CD14-positive monocyte (primary cell): Measurements from ENCODE around the gene MRPS2. TPM values are rescaled to one million over a fixed set of nuclear protein-coding genes. Genes with fewer than 3 reads are reported as not detected.
"Not testable (repeated sequence)": the region's sequence is repeated elsewhere in the genome, so short reads cannot be mapped to it uniquely, and the experiment has no call there.

ENCODE experiments used
- DNase-seq, 3 donors: peaks; one replicate each; pipeline ENCODE4 v3.0.0-alpha.2; 2011 to 2022
- H2AFZ ChIP-seq: 2 replicates; pipeline ENCODE4 v1.6.0; 2012; ENCODE audit warnings: mild to moderate bottlenecking, low read depth, low read length, inconsistent platforms; ENCODE audit not compliant: insufficient read depth, poor library complexity, severe bottlenecking
- H3K27ac ChIP-seq, 2 donors: 1 replicate in 1 of 2; 2 replicates in 1 of 2; pipeline ENCODE4 v1.5.1; 2012 to 2013; ENCODE audit warnings: low read length in 2 of 2, control low read depth in 1 of 2, inconsistent platforms in 1 of 2, low read depth in 1 of 2, mild to moderate bottlenecking in 1 of 2
- H3K27me3 ChIP-seq, 2 donors: one replicate each; pipeline versions ENCODE4 v1.6.0 to v1.6.1; 2011 to 2013; ENCODE audit warnings: low read length in 2 of 2; ENCODE audit not compliant: control insufficient read depth in 2 of 2, insufficient read depth in 2 of 2
- H3K36me3 ChIP-seq, 2 donors: replicated peaks in 1 of 2; 1 replicate in 1 of 2; 2 replicates in 1 of 2; pipeline versions ENCODE4 v1.5.1 to v1.6.1; 2012 to 2013; ENCODE audit warnings: low read length in 2 of 2, control low read depth in 1 of 2, inconsistent platforms in 1 of 2, mild to moderate bottlenecking in 1 of 2; ENCODE audit not compliant: insufficient read depth in 2 of 2, control insufficient read depth in 1 of 2
- H3K4me1 ChIP-seq, 2 donors: 1 replicate in 1 of 2; 2 replicates in 1 of 2; pipeline versions ENCODE4 v1.5.1 to v1.6.1; 2012 to 2013; ENCODE audit warnings: low read length in 2 of 2, control low read depth in 1 of 2, inconsistent platforms in 1 of 2, mild to moderate bottlenecking in 1 of 2, moderate library complexity in 1 of 2; ENCODE audit not compliant: insufficient read depth in 2 of 2, control insufficient read depth in 1 of 2
- H3K4me2 ChIP-seq: replicated peaks from 2 replicates; pipeline ENCODE3; 2012; ENCODE audit warnings: low read length, moderate library complexity, mild to moderate bottlenecking; ENCODE audit not compliant: poor library complexity, severe bottlenecking; ENCODE audit errors: extremely low read depth
- H3K4me3 ChIP-seq, 3 experiments: fragments of 200-600 bp in 1 of 3; sonication (generic) in 1 of 3; replicated peaks in 1 of 3; 1 replicate in 2 of 3; 2 replicates in 1 of 3; pipeline ENCODE4 v1.5.1; 2011 to 2013; ENCODE audit warnings: low read length in 3 of 3, mild to moderate bottlenecking in 3 of 3, control low read depth in 2 of 3, low read depth in 2 of 3, inconsistent platforms in 1 of 3, moderate library complexity in 1 of 3
- H3K79me2 ChIP-seq: 2 replicates; pipeline ENCODE4 v1.6.0; 2012; ENCODE audit warnings: mild to moderate bottlenecking, control low read depth, inconsistent platforms, low read length, moderate library complexity; ENCODE audit not compliant: insufficient read depth
- H3K9ac ChIP-seq: 2 replicates; pipeline ENCODE4 v1.6.0; 2017; ENCODE audit warnings: low read length, mild to moderate bottlenecking; ENCODE audit not compliant: insufficient read depth, poor library complexity, severe bottlenecking
- H3K9me3 ChIP-seq, 2 donors: replicated peaks in 1 of 2; 1 replicate in 1 of 2; 2 replicates in 1 of 2; pipeline versions ENCODE4 v1.5.1 to v1.6.1; 2012 to 2013; ENCODE audit warnings: low read length in 2 of 2, control low read depth in 1 of 2; ENCODE audit not compliant: control insufficient read depth in 1 of 2, insufficient read depth in 1 of 2
- H4K20me1 ChIP-seq: 2 replicates; pipeline ENCODE4 v1.6.0; 2012; ENCODE audit warnings: mild to moderate bottlenecking, low read length, control low read depth, moderate library complexity; ENCODE audit not compliant: insufficient read depth
- H3K27ac Mint-ChIP-seq, 7 donors: one replicate each; pipeline ENCODE4 v1.8.0; 2020; ENCODE audit warnings: mild to moderate bottlenecking in 7 of 7, mixed read lengths in 7 of 7, moderate library complexity in 6 of 7, inconsistent platforms in 2 of 7
- H3K27me3 Mint-ChIP-seq, 3 donors: one replicate each; pipeline ENCODE4 v1.8.0; 2021 to 2022; ENCODE audit warnings: low read depth in 3 of 3, mild to moderate bottlenecking in 3 of 3, mixed read lengths in 3 of 3, moderate library complexity in 3 of 3, inconsistent platforms in 1 of 3
- H3K36me3 Mint-ChIP-seq, 2 donors: one replicate each; pipeline ENCODE4 v1.8.0; 2020; ENCODE audit warnings: mixed read lengths in 2 of 2, inconsistent platforms in 1 of 2, mild to moderate bottlenecking in 1 of 2
- H3K4me1 Mint-ChIP-seq: one replicate; pipeline ENCODE4 v1.8.0; 2020; ENCODE audit warnings: mild to moderate bottlenecking, mixed read lengths
- H3K4me3 Mint-ChIP-seq, 2 donors: one replicate each; pipeline ENCODE4 v1.8.0; 2020; ENCODE audit warnings: mild to moderate bottlenecking in 2 of 2, mixed read lengths in 2 of 2, moderate library complexity in 1 of 2
- H3K9me3 Mint-ChIP-seq, 7 donors: one replicate each; pipeline ENCODE4 v1.8.0; 2020 to 2022; ENCODE audit warnings: mixed read lengths in 7 of 7, mild to moderate bottlenecking in 6 of 7, moderate library complexity in 6 of 7, inconsistent platforms in 2 of 7
- CTCF ChIP-seq: fragments of 200-600 bp; IDR thresholded peaks from one replicate; pipeline ENCODE4 v1.8.0; 2022; ENCODE audit warnings: antibody characterized with exemption, mild to moderate bottlenecking
- WGBS: methylation state at CpG from one replicate; pipeline ENCODE4 v1.1.5; 2013; ENCODE audit warnings: missing lambda C conversion rate; ENCODE audit not compliant: insufficient coverage; 5-methylcytosine and 5-hydroxymethylcytosine counted together
- intact Hi-C, 2 donors: fragments of 100-400 bp; cut with micrococcal nuclease; formaldehyde crosslinking; loops; one replicate each; pipeline versions ENCODE4 v1.15.0 to v1.15.1; 2023
- polyA plus RNA-seq, 3 donors: library from polyadenylated mRNA; depleted of rRNA in 1 of 3; unstranded in 2 of 3; stranded (reverse) in 1 of 3; fragments of 300-500 nt in 2 of 3; fragments of >200 nt in 1 of 3; fragmentation: Illumina TruSeq in 2 of 3; gene quantifications; 1 replicate in 2 of 3; 2 replicates in 1 of 3; pipeline ENCODE4 v1.2.3, GENCODE V29; 2012 to 2021

MRPS2 gene
- polyA plus RNA-seq, 3 donors = 27.9 to 54.4 (median 30.2) TPM

DNA sequence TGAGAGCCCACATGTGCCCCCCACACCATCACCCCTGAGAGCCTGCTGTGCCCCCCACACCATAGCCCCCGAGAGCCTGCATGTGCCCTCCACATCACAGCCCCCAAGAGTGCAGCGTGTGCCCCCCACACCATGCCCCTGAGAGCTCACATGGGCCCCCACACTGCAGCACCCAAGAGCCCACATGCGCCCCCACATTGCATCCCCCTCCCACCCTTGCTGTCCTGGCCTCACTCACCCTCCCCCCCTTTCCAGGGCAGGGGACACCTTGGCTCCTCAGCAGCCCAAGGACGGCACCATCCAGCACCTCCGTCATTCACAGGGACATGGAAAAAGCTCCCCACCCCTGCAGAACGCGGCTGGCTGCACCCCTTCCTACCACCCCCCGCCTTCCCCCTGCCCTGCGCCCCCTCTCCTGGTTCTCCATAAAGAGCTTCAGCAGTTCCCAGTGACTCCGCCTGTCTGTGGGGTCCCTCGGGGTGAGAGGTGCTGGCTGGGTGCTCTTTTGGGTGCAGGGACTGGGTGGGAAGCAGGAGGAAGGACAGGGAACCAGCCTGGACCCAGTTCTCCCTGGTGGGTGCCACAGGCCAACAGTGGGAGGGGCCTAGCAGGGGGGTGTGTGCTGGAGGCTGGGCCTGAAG, 25.7 kb downstream of the MRPS2 start:
- peaks cover 0 to 6% (median 2%) of the 10 kb centered on the region in 7 donors for H3K9me3 Mint-ChIP-seq
- no peak overlapping the region for H3K4me3 Mint-ChIP-seq
- H3K4me1 Mint-ChIP-seq = no peaks in the 10 kb centered on the region
- H3K36me3 ChIP-seq = no peaks in the 10 kb centered on the region
- no peak overlapping the region for H2AFZ ChIP-seq
- H3K27me3 Mint-ChIP-seq = peaks cover 5 to 9% (median 6%) of the 10 kb centered on the region in 3 donors
- no peak overlapping the region for H3K4me2 ChIP-seq
- H3K9me3 ChIP-seq = no peaks in the 10 kb centered on the region
- no peak for DNase-seq
- H3K4me3 ChIP-seq = no peak overlapping the region
- no peaks in the 10 kb centered on the region for H4K20me1 ChIP-seq
- no peak overlapping the region for H3K9ac ChIP-seq
- H3K27ac ChIP-seq = no peak overlapping the region
- WGBS = 82% methylated on average over 3 of the region's 11 CpGs
- no peaks in the 10 kb centered on the region for H3K79me2 ChIP-seq
- H3K4me1 ChIP-seq = no peaks in the 10 kb centered on the region
- no peak overlapping the region for H3K27ac Mint-ChIP-seq
- no peaks in the 10 kb centered on the region for H3K27me3 ChIP-seq
- intact Hi-C loops = no loop called here
- no peak for TF ChIP-seq CTCF
- no peaks in the 10 kb centered on the region for H3K36me3 Mint-ChIP-seq

GRCh38 chr9:135526730-135527571, 26.5 kb downstream of the MRPS2 start:
- no peak overlapping the region for H2AFZ ChIP-seq
- H3K27me3 ChIP-seq = no peaks in the 10 kb centered on the region
- no peaks in the 10 kb centered on the region for H3K9me3 ChIP-seq
- Mint-ChIP-seq H3K27me3 (peaks cover 5 to 8% (median 6%) of the 10 kb centered on the region in 3 donors), H3K4me1 (no peaks in the 10 kb centered on the region), H3K27ac (no peak overlapping the region), H3K36me3 (no peaks in the 10 kb centered on the region), H3K9me3 (peaks cover 0 to 8% (median 2%) of the 10 kb centered on the region in 7 donors), H3K4me3 (no peak overlapping the region)
- no peaks in the 10 kb centered on the region for H3K79me2 ChIP-seq
- no peak for DNase-seq
- WGBS = 72% methylated on average over 26 of the region's 30 CpGs
- no peak for TF ChIP-seq CTCF
- no peak overlapping the region for H3K9ac ChIP-seq
- no peaks in the 10 kb centered on the region for H3K36me3 ChIP-seq
- H3K27ac ChIP-seq = no peak overlapping the region
- no peaks in the 10 kb centered on the region for H3K4me1 ChIP-seq
- H3K4me3 ChIP-seq = no peak overlapping the region
- H4K20me1 ChIP-seq = no peaks in the 10 kb centered on the region
- intact Hi-C loops = no loop called here
- H3K4me2 ChIP-seq = no peak overlapping the region

DNA sequence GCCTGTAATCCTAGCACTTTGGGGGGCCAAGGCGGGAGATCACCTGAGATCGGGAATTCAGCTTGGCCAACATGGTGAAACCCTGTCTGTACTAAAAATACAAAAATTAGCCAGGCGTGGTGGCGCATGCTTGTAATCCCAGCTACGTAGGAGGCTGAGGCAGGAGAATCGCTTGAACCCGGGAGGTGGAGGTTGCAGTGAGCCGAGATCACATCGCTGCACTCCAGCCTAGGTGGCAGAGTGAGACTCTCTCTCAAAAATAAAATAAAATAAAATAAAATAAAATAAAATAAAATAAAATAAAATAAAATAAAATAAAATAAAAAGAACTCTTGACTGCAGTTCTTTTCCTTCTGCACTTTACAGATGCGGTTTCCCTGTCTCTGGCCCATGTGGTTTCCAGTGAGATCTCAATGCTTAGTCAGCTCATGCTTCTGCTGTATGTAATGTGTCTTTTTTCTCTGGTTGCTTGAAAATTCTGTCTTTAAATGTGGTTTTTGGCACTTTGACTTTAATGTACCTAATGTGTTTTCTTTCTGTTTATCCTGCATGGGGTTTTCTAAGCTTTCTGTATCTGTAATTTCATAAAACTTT, 28.5 kb downstream of the MRPS2 start:
- H3K4me1 ChIP-seq, H3K4me3 Mint-ChIP-seq, H2AFZ ChIP-seq, H3K4me2 ChIP-seq, H3K9me3 Mint-ChIP-seq, H3K4me3 ChIP-seq, H3K36me3 Mint-ChIP-seq, H3K36me3 ChIP-seq, H3K79me2 ChIP-seq, intact Hi-C loops, H3K4me1 Mint-ChIP-seq, H3K9me3 ChIP-seq, DNase-seq, H3K27ac ChIP-seq, H3K27me3 ChIP-seq, H4K20me1 ChIP-seq, H3K9ac ChIP-seq, H3K27ac Mint-ChIP-seq: not testable (repeated sequence)
- peaks cover 5 to 11% (median 9%) of the 10 kb centered on the region in 3 donors for H3K27me3 Mint-ChIP-seq
- WGBS = 97% methylated on average over 5 of the region's 10 CpGs
